GM18870 (cell line): ENCODE measurements around the gene SNAI3.

Experiments used
- ATAC-seq: cut with Tn5 transposase; IDR thresholded peaks from one replicate; pipeline ENCODE4 v1.9.1; 2021; ENCODE audit warnings: moderate library complexity; ENCODE audit not compliant: unreplicated experiment

Gene SNAI3

DNA sequence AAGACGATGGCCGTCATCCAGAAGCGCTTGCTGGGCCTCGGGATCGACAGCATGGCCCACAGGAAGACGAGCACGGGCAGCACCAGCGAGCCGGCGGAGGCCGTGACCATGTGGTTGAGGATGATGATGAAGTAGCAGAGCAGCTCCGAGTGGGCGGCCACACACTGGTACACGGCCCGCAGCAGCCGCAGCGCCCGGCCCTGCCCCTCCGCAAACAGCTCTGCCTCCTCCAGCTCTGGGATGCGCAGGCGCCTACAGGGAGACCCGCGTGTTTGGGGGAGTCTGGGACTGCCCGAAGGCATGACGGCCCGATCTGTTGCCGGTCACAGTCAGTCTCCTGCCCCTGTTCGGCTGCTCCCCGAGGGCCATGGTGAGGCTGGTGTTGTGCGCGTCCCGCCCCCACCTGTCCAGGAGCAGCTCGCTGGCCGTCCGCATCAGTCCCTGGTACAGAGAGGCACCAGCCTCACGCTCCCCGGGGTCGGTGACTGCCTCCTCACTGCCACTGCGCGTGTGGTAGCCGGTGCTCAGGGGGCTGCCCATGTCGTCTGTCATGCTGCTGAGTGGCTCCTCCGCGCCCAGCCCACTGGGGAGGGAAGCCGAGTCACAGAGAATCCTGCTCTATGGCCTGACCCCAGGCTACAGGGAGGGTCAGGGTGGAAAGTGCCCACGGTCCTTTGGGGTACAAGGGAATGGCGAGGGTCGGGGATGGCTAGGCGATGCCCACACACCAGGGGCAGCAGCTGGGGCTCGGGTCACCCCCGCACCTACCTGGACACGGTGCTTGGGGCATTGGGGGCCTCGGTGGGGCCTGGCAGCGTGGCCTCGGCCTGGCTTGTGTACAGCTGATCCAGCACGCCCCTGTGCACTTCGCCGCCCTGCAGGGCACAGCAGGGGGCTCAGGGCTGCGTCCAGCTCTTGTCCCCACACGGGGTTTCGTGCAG, 35.8 kb upstream of the SNAI3 start:
- no peak for ATAC-seq

DNA sequence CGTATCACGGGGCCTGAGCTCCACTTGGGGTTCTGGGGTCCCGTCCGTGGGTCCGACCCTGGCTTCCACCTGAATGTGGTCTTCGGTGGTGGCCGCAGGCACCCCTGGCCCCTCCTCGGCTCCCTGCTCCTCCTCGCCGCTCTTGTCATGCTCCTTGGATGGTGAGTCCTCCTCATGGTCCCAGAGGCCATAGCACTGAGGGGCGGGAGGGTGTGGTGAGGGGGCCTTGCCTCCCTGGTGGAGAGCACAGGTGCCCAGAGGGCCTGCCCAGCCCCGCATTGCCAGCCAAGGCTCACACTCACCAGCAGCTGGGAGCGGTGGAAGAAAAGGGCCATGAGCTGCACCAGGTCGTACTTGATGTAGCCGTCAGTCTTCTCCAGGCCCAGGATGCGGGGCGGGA, 34.9 kb upstream of the SNAI3 start:
- no peak for ATAC-seq

DNA sequence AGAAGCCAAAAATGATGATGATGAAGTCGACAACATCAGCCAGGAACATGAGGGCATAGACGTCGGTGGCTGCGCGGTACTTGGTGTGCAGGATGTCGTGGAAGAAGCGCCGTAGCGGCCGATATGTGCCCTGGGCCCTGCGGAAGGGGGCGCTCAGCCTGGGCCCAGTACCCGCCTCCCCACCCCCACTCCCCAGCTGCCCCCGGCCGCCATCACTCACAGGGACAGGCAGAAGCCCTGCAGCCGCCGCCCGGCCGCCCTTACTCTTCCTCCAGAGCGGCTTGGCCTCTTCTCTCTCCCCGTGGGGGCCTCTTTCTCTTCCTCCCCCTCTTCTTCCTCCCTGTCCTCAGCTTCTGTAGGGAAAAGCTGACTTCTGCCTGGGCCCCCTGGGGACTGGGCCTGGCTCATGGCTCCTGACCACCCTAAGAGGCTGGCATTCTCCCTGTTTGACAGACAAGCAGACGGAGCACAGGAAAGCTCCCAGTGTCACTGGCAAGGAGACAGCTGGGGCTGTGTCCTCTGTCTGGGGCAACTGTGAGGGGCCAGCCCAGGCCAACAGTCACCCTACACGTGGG, 34.2 kb upstream of the SNAI3 start:
- ATAC-seq: no peak

- ATAC-seq: no peak
Observed at GRCh38 chr16:88719933-88720296, 33.6 kb upstream of the SNAI3 start.

DNA sequence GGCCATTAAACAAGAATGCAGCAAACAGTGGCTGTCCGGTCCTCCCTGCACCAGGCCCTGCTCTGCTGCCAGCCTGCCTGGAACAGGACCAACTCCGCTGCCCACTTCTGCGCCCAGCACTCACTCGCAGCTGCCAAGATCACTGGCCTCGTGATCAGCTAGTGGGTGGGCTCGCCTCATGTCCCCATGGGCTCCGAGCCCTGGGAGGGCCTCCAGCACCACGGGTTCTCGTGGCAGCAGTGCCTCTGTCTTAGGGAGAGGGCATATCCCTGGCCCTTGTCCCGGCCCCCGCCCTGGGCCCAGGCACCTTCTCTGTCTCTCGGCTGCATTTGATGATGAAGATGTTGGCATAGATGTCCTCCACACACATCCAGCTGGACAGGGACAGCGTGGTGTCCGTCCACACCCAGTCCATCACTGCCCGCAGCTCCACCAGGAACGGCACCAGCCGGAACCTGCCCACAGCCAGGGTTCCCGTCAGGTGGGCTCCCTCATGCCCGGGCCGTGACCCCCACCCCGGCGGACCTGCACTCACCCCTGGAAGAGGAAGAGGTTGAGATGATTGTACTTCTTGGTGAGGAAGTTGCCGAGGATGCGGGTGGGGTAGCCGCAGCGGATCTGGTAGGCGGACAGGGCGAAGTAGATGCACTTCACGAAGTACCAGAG, 33.1 kb upstream of the SNAI3 start:
- no peak for ATAC-seq

- ATAC-seq: no peak
Observed at GRCh38 chr16:88718178-88718577, 31.9 kb upstream of the SNAI3 start.

DNA sequence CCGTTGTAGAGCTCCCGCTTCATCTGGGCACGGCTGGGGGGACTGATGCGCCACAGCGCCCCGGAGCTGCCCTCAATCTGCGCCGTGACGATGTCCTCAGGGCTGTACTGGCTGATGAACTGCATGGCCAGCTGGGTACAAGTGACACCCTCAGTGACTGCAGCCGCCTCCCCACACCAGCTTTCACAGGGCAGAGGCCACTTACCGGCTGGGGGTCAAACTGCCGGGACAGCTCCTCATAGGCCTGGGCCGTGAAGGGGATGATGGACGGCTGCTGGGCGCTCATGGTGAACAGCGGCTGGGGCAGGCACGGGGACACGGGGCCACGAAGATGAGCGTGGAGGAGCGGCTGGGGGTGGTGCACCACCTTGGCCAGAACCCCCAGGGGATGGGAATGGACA, 30.3 kb upstream of the SNAI3 start:
- ATAC-seq: no peak

DNA sequence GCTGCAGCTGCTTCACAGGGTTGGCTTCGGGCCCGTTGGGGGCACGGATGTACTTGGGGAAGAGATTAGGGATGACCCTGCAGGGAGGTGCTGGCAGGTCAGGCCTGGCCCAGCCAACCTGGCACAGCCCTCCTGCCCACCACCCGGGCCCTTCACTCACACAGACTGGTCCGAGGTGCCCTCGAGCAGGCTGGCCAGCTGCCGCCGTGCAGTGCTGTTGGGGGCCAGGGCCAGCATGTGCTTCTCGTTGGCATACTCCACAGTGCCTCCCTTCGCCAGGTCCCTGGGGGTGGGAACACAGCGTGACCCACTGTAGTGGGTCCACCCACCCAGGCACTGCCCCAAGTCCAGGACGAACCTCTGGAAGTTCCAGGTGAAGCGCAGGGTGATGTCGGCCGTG, 29.9 kb upstream of the SNAI3 start:
- no peak for ATAC-seq

DNA sequence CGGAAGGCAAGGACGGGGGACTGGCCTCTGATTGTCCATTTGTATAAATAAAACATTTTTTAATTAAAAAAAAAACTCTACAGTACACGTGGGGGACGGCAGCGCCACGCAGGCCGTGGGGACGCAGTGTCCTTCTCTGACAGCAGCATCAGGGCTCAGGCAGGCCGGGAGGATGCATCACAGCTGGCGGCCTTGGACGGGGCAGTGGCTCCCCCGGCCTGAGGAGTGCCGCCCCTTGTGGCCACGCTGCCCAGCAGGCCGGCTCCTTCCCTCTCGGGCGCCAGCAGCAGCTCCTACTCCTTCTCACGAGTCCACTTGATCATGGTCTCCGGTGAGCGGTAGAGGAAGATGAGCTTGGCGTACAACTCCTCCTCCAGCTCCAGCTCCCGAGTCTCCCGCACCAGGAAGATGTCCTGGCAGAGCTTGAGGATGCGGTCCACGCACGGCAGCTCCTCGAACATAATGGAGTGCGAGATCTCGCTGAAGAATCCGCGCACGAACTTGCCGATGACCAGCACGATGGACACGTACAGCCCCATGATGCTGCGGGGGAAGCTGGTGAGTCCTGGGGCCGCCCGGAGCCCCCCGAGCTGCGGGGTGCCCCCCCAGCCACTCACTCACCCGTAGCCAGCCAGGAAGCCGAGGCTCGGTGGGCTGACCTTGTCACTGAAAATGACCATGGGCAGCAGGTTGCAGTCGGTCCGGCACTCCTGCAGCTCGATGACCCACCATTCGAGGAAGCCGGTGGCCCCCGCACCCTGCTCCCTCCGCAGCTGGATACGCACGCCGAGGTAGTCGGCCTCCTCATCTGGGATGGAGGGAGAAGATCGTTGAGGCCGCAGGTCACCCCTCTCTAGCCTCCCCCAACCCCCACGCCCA, 29.2 kb upstream of the SNAI3 start:
- ATAC-seq: no peak

DNA sequence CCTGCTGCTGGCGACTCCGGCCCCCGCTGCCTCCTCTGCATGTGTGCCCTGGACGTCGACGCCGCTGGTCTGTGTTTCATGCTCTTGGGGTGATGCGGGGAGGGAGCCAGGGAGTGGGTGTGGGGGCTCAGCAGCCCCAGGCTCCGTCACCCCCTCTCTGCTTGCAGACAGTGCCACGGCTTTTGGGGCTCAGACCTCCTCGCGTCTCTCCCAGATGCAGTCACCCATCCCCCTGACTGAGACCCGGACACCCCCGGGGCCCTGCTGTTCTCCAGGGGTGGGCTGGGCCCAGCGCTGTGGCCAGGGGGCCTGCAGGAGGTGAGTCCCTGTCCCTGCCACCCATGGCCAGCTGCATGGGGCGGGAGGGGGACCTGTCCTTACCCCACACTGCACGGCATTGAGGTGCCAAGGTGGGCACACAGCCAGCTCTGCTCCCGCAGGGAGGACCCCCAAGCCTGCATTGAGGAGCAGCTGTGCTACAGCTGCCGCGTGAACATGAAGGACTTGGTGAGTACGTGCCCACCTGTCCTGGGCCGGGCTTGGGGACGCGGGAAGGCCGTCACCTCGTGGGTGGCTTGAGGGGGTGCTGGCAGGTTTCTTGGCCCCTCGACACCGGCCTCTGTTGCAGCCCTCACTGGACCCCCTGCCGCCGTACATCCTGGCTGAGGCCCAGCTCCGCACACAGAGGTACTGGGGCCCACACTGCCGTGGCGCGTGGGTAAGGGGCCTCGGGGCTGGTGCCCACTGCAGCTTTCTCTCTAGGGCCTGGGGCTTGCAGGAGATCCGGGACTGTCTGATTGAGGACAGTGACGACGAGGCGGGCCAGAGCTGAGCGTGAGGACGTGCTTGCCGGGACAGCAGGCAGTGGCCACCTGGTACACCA, 28.4 kb upstream of the SNAI3 start:
- ATAC-seq: no peak

- no peak for ATAC-seq
Observed at GRCh38 chr16:88713568-88714419, 27.5 kb upstream of the SNAI3 start.

DNA sequence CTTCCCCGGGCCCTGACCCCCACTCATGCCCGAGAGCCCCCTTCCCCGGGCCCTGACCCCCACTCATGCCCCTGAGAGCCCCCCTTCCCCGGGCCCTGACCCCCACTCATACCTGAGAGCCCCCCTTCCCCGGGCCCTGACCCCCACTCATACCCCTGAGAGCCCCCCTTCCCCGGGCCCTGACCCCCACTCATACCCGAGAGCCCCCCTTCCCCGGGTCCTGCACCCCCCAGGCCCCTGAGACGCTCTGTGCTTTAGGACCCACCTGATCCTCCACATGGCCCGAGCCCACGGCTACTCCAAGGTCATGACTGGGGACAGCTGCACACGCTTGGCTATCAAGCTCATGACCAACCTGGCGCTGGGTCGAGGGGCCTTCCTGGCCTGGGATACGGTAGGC, 26.7 kb upstream of the SNAI3 start:
- ATAC-seq: no peak

GRCh38 chr16:88712362-88712979, 26.2 kb upstream of the SNAI3 start:
- ATAC-seq: no peak

- no peak for ATAC-seq
Observed at GRCh38 chr16:88711750-88712340, 25.5 kb upstream of the SNAI3 start.

- no peak for ATAC-seq
Observed at GRCh38 chr16:88710556-88710955, 24.2 kb upstream of the SNAI3 start.

GRCh38 chr16:88706965-88707826, 20.9 kb upstream of the SNAI3 start:
- no peak for ATAC-seq

- no peak for ATAC-seq
Observed at GRCh38 chr16:88706229-88706964, 20.1 kb upstream of the SNAI3 start, which contains the start of the genes CTU2 and RNF166. TSS of gene CTU2 (plus strand) at chr16:88706503. CDS start at chr16:88706531, 28 bp downstream. TSS of gene RNF166 (minus strand) at chr16:88706408. CDS start at chr16:88706325, 83 bp downstream.
